ENCODE data around the gene INSM2. TPM values are rescaled to one million over a fixed set of nuclear protein-coding genes. Genes with fewer than 3 reads are reported as not detected.

The INSM2 gene
- total and polyA plus RNA-seq, 10 donors, result 0.03 to 0.52 (median 0.12) TPM; not detected in 6

DNA sequence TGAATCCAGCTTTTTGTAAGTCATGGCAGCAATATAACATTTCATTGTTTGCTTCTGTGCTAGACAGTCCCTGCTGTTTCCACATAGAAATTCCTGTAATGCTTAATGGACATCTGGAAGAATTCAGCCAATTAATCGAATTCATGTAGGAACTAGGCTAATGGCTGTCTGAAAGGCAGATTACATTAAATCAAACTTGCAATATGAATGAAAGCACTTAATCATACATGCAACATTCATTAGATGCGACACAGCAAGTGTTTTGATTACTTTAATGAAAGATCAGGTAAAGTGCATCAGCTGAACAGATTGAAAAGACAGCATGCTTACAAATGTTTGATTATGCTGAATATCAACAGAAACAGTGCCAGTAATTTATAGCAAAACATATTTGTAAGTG, 24.1 kb upstream of the INSM2 start:
- intact Hi-C loops (cut with DNase I; ENCODE audit: low total_unique reads), result no loop called here

DNA sequence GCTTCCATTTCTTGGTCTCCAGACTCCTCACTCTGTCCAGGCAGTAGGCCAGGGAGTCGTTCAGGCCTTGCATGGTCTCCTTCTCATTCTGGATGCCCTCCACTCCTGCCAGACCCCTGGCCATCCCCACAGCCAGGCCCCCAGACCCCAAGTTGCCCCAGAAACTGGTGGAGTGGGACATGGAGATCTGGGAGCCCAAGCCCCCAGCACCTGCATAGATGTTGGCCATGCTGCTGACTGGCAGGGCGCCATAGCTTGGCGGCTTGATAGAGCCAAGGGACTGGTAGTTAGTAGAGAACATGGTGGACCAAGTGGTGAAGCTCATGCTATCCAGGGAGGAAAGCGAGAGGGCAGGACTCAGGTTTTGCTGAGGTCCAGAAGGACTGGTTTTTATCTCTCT, 21.2 kb upstream of the INSM2 start:
- no peak for TF ChIP-seq POLR2A (IDR thresholded peaks at IDR 0.05)
- TF ChIP-seq, protein P1, sequence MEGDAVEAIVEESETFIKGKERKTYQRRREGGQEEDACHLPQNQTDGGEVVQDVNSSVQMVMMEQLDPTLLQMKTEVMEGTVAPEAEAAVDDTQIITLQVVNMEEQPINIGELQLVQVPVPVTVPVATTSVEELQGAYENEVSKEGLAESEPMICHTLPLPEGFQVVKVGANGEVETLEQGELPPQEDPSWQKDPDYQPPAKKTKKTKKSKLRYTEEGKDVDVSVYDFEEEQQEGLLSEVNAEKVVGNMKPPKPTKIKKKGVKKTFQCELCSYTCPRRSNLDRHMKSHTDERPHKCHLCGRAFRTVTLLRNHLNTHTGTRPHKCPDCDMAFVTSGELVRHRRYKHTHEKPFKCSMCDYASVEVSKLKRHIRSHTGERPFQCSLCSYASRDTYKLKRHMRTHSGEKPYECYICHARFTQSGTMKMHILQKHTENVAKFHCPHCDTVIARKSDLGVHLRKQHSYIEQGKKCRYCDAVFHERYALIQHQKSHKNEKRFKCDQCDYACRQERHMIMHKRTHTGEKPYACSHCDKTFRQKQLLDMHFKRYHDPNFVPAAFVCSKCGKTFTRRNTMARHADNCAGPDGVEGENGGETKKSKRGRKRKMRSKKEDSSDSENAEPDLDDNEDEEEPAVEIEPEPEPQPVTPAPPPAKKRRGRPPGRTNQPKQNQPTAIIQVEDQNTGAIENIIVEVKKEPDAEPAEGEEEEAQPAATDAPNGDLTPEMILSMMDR (IDR thresholded peaks at IDR 0.05 in 8 of 11, conservative IDR thresholded peaks at IDR 0.05 in 3 of 11), result no peak
- TF ChIP-seq POLR2AphosphoS5 (IDR thresholded peaks at IDR 0.05), result no peak
- DNase-seq, result no peak
- no peaks in the 10 kb centered on the region for H3K4me1 ChIP-seq
- H3K27ac ChIP-seq, result no peak overlapping the region
- WGBS, 5 donors, result 77 to 97% (median 83%) methylated on average over 4 of the region's 4 CpGs
- no peaks in the 10 kb centered on the region for H3K27me3 ChIP-seq (replicated peaks in 1 of 7)
- H3K9me3 ChIP-seq, result no peaks in the 10 kb centered on the region
- H3K4me3 ChIP-seq, result no peak overlapping the region
- intact Hi-C loops (cut with DNase I; ENCODE audit: low total_unique reads), result no loop called here
- H3K36me3 ChIP-seq, result no peaks in the 10 kb centered on the region

More for the DNA sequence above, 24.1 kb upstream of the INSM2 start:
- WGBS, 5 donors, result 87 to 95% (median 88%) methylated on average over 2 of the region's 2 CpGs
- Histone ChIP-seq H3K27me3 (replicated peaks in 1 of 7) (no peaks in the 10 kb centered on the region), H3K4me3 (no peak overlapping the region), H3K9me3 (no peaks in the 10 kb centered on the region), H3K4me1 (no peaks in the 10 kb centered on the region), H3K36me3 (no peaks in the 10 kb centered on the region), H3K27ac (no peak overlapping the region)
- DNase-seq, result no peak
- TF ChIP-seq, protein P1 (IDR thresholded peaks at IDR 0.05 in 8 of 11, conservative IDR thresholded peaks at IDR 0.05 in 3 of 11), result no peak
- no peak for TF ChIP-seq POLR2AphosphoS5 (IDR thresholded peaks at IDR 0.05)
- TF ChIP-seq POLR2A (IDR thresholded peaks at IDR 0.05), result no peak

DNA sequence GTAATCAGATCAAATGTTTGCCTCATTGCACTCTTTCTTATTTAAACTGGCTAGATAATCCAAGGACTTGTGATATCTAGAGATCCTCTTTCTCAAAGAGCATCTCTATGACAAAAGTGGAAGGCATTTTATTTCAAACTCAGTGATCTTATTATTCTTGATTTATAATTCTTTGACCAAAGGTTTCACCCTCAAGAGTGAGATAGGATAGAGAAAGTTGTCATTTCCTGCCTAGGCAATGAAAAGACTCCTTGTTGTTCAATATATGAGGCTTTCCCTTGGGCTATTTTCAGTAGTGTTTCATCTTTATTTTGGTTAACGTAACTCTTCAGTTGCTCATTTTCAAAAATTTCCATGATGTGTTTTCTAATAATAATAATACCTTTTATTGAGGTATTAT, 18.0 kb upstream of the INSM2 start:
- Histone ChIP-seq H3K4me1 (no peaks in the 10 kb centered on the region), H3K27ac (no peak overlapping the region), H3K27me3 (replicated peaks in 1 of 7) (peaks cover 0 to 4% (median 0%) of the 10 kb centered on the region in 7 donors), H3K36me3 (no peaks in the 10 kb centered on the region), H3K9me3 (no peaks in the 10 kb centered on the region), H3K4me3 (no peak overlapping the region)
- WGBS, 5 donors, result 85 to 89% (median 87%) methylated on average over 1 of the region's 1 CpG
- no peak for DNase-seq
- no peak for TF ChIP-seq POLR2A (IDR thresholded peaks at IDR 0.05)
- no peak for TF ChIP-seq POLR2AphosphoS5 (IDR thresholded peaks at IDR 0.05)
- TF ChIP-seq, protein P1 (IDR thresholded peaks at IDR 0.05 in 8 of 11, conservative IDR thresholded peaks at IDR 0.05 in 3 of 11), result no peak
- intact Hi-C loops (cut with DNase I; ENCODE audit: low total_unique reads), result no loop called here

DNA sequence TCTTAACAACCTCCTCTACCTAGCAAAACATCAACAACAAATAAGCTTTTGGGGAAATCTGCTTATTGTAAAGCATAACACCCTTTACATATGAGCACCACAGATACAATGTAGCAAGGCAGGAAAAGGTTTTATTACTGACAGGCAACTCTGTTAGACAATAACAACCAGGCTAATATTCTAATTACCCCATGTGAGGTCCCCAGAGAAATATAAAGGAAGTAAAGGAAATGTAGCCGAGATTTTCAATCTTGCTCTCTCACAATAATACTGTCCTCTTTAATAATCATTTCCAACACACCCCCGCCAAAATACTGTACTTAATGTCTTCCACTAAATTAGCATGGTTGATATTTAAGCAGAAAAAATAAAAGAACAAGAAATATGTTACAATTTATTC, 14.0 kb upstream of the INSM2 start:
- intact Hi-C loops (cut with DNase I; ENCODE audit: low total_unique reads), result no loop called here
- Histone ChIP-seq H3K27me3 (replicated peaks in 1 of 7) (peaks cover 0 to 11% (median 0%) of the 10 kb centered on the region in 7 donors), H3K9me3 (peaks cover 0 to 4% (median 0%) of the 10 kb centered on the region in 8 donors), H3K4me3 (no peak overlapping the region), H3K36me3 (no peaks in the 10 kb centered on the region), H3K4me1 (no peaks in the 10 kb centered on the region), H3K27ac (no peak overlapping the region)
- WGBS, 5 donors, result 55 to 66% (median 59%) methylated on average over 2 of the region's 2 CpGs
- no peak for DNase-seq
- TF ChIP-seq, protein P1 (IDR thresholded peaks at IDR 0.05 in 8 of 11, conservative IDR thresholded peaks at IDR 0.05 in 3 of 11), result no peak
- TF ChIP-seq POLR2AphosphoS5 (IDR thresholded peaks at IDR 0.05) (no peak), POLR2A (IDR thresholded peaks at IDR 0.05) (no peak)

Measured in spleen (tissue), 11 donors.